GM12878 (cell line): ENCODE data around the gene MAST1. TPM values are rescaled to one million over a fixed set of nuclear protein-coding genes. Genes with fewer than 3 reads are reported as not detected.
A peak's percentile ranks its signal among the peaks of the same experiment; 100 is the strongest.

Experiments
- ATAC-seq: fragments of 200-7000 bp; cut with Tn5 transposase; 3 replicates; pipeline ENCODE4 v1.9.1; 2020; ENCODE audit warnings: mild to moderate bottlenecking, moderate library complexity
- BruUV-seq: library from RNA; stranded (reverse); fragments of 400-500 nt; replicated peaks from 2 replicates; lab custom pipeline; 2021; lab: Mats Ljungman, UMichigan
- CTCF ChIA-PET: fragments of 300-600 bp; sonication (Branson Sonifier 250); formaldehyde crosslinking; extraction: SDS; loops from one replicate; lab custom pipeline; 2021; ENCODE audit warnings: inconsistent platforms; lab: Yijun Ruan, JAX
- POLR2A ChIA-PET: fragments of 350-600 bp; formaldehyde crosslinking; extraction: SDS; loops from one replicate; lab custom pipeline; 2021; ENCODE audit warnings: inconsistent platforms; lab: Charles Lee
- RAD21 ChIA-PET: fragments of 300-600 bp; sonication (Branson Sonifier 250); formaldehyde crosslinking; loops from one replicate; lab custom pipeline; 2023; ENCODE audit warnings: antibody characterized with exemption; ENCODE audit not compliant: unreplicated experiment; lab: Charles Lee
- SMC1A ChIA-PET: fragments of 300-600 bp; sonication (Branson Sonifier 250); formaldehyde crosslinking; loops from one replicate; lab custom pipeline; 2023; ENCODE audit not compliant: unreplicated experiment, uncharacterized antibody; lab: Charles Lee
- DNase-seq: peaks from one replicate; pipeline ENCODE4 v3.0.0-alpha.2; 2011; ENCODE audit warnings: low read depth, low spot score
- FAIRE-seq: peaks from 3 replicates; lab custom pipeline; 2011; peaks lifted over from hg19 to GRCh38; lab: Jason Lieb, UNC
- H2AFZ ChIP-seq: 2 replicates; pipeline ENCODE4 v1.6.0; 2011; ENCODE audit warnings: low read depth, low read length, control low read depth; ENCODE audit not compliant: control insufficient read depth
- H3K27ac ChIP-seq: 2 replicates; pipeline ENCODE4 v1.5.1; 2011; ENCODE audit warnings: control low read depth; ENCODE audit not compliant: control insufficient read depth, insufficient read depth
- H3K27me3 ChIP-seq, 2 experiments: replicated peaks in 1 of 2; 2 replicates each; pipeline versions ENCODE4 v1.6.0 to v1.6.1; 2011; ENCODE audit warnings: low read length in 1 of 2; ENCODE audit not compliant: control insufficient read depth in 2 of 2, insufficient read depth in 2 of 2
- H3K36me3 ChIP-seq, 2 experiments: 2 replicates each; pipeline ENCODE4 v1.5.1; 2011; ENCODE audit warnings: low read length in 1 of 2; ENCODE audit not compliant: control insufficient read depth in 2 of 2, insufficient read depth in 2 of 2
- H3K4me1 ChIP-seq: 2 replicates; pipeline ENCODE4 v1.6.1; 2011; ENCODE audit warnings: mild to moderate bottlenecking, low read length, moderate library complexity, mixed read lengths; ENCODE audit not compliant: control insufficient read depth, insufficient read depth
- H3K4me2 ChIP-seq: 2 replicates; pipeline ENCODE4 v1.6.0; 2011; ENCODE audit warnings: control low read depth; ENCODE audit not compliant: control insufficient read depth, insufficient read depth
- H3K4me3 ChIP-seq: fragments of 200-600 bp; sonication (generic); 2 replicates; pipeline ENCODE4 v1.5.1; 2016
- H3K79me2 ChIP-seq: 2 replicates; pipeline ENCODE4 v1.6.0; 2011; ENCODE audit warnings: low read length; ENCODE audit not compliant: control insufficient read depth, insufficient read depth
- H3K9ac ChIP-seq: 2 replicates; pipeline ENCODE4 v1.8.0; 2011; ENCODE audit warnings: low read length, control low read depth, mixed read lengths; ENCODE audit not compliant: control insufficient read depth, insufficient read depth
- H3K9me3 ChIP-seq: replicated peaks from 3 replicates; pipeline ENCODE4 v1.5.1; 2011; ENCODE audit warnings: mild to moderate bottlenecking, low read length; ENCODE audit not compliant: control insufficient read depth, insufficient read depth
- H4K20me1 ChIP-seq: 2 replicates; pipeline ENCODE4 v1.6.0; 2011; ENCODE audit not compliant: control insufficient read depth, insufficient read depth
- BACH1 ChIP-seq: fragments of 450-650 bp; IDR thresholded peaks from 2 replicates; pipeline ENCODE4 v1.6.1; 2017; ENCODE audit warnings: mild to moderate bottlenecking, borderline replicate concordance
- CBX3 ChIP-seq: fragments of 200-600 bp; sonication (generic); IDR thresholded peaks from 2 replicates; pipeline ENCODE4 v1.6.1; 2016; ENCODE audit warnings: low read depth, borderline replicate concordance
- CREB1 ChIP-seq: IDR thresholded peaks from 2 replicates; pipeline ENCODE4 v1.6.1; 2012; ENCODE audit warnings: low read depth, mild to moderate bottlenecking, inconsistent platforms
- CREM ChIP-seq: IDR thresholded peaks from 2 replicates; pipeline ENCODE4 v1.6.1; 2014; ENCODE audit warnings: antibody characterized with exemption, low read depth
- EGR1 ChIP-seq, 2 experiments: IDR thresholded peaks; 1 replicate in 1 of 2; 2 replicates in 1 of 2; pipeline ENCODE4 v1.6.1; 2011 to 2012; ENCODE audit warnings: low read depth in 2 of 2, low read length in 2 of 2, borderline replicate concordance in 1 of 2, mild to moderate bottlenecking in 1 of 2, moderate library complexity in 1 of 2
- ESRRA ChIP-seq: IDR thresholded peaks from 2 replicates; pipeline ENCODE4 v1.6.1; 2012; ENCODE audit warnings: mild to moderate bottlenecking, low read length, improper control_type of control experiment
- EZH2 ChIP-seq: IDR thresholded peaks from 2 replicates; pipeline ENCODE4 v1.6.1; 2012; ENCODE audit warnings: low read depth, mild to moderate bottlenecking, control low read depth, inconsistent platforms, low read length, borderline replicate concordance; ENCODE audit not compliant: control insufficient read depth
- FOXK2 ChIP-seq: fragments of 450-650 bp; IDR thresholded peaks from 2 replicates; pipeline ENCODE4 v1.6.1; 2017; ENCODE audit warnings: mild to moderate bottlenecking, moderate library complexity
- HDAC2 ChIP-seq: fragments of 200-600 bp; sonication (generic); IDR thresholded peaks from 2 replicates; pipeline ENCODE4 v1.6.1; 2017
- LARP7 ChIP-seq: fragments of 450-650 bp; IDR thresholded peaks from 2 replicates; pipeline ENCODE4 v1.6.1; 2017; ENCODE audit warnings: mild to moderate bottlenecking
- MAX ChIP-seq: IDR thresholded peaks from 2 replicates; pipeline ENCODE4 v1.6.1; 2012; ENCODE audit warnings: low read depth, low read length, improper control_type of control experiment
- MEF2B ChIP-seq: fragments of 450-650 bp; IDR thresholded peaks from 2 replicates; pipeline ENCODE4 v1.6.1; 2018; ENCODE audit warnings: mild to moderate bottlenecking, moderate library complexity; ENCODE audit not compliant: partially characterized antibody, poor library complexity, severe bottlenecking
- MXI1 ChIP-seq: fragments of 150-350 bp; IDR thresholded peaks from 2 replicates; pipeline ENCODE4 v1.6.1; 2011; ENCODE audit warnings: low read depth, mild to moderate bottlenecking, inconsistent platforms, low read length, improper control_type of control experiment
- NFXL1 ChIP-seq: fragments of 450-650 bp; IDR thresholded peaks from 2 replicates; pipeline ENCODE4 v1.6.1; 2017; ENCODE audit warnings: antibody characterized with exemption, mild to moderate bottlenecking, borderline replicate concordance
- NR2C1 ChIP-seq: fragments of 450-650 bp; IDR thresholded peaks from 2 replicates; pipeline ENCODE4 v1.6.1; 2017; ENCODE audit warnings: antibody characterized with exemption, mild to moderate bottlenecking, moderate library complexity
- PAX8 ChIP-seq: fragments of 450-650 bp; IDR thresholded peaks from 2 replicates; pipeline ENCODE4 v1.6.1; 2017; ENCODE audit warnings: mild to moderate bottlenecking, moderate library complexity
- POLR2A ChIP-seq: IDR thresholded peaks from 2 replicates; pipeline ENCODE4 v1.6.1; 2011; ENCODE audit warnings: low read depth, mild to moderate bottlenecking, low read length
- RELA ChIP-seq: fragments of 450-650 bp; IDR thresholded peaks from 2 replicates; pipeline ENCODE4 v1.8.0; 2014; ENCODE audit warnings: borderline replicate concordance; ENCODE audit not compliant: partially characterized antibody
- SPI1 ChIP-seq: IDR thresholded peaks from 2 replicates; pipeline ENCODE4 v1.6.1; 2011; ENCODE audit warnings: low read depth, mild to moderate bottlenecking, low read length, moderate library complexity, borderline replicate concordance; ENCODE audit not compliant: insufficient read depth
- TBL1XR1 ChIP-seq: IDR thresholded peaks from 2 replicates; pipeline ENCODE4 v1.6.1; 2012; ENCODE audit warnings: low read depth, low read length, improper control_type of control experiment
- TCF12 ChIP-seq: IDR thresholded peaks from 2 replicates; pipeline ENCODE4 v1.6.1; 2011; ENCODE audit warnings: low read depth, mild to moderate bottlenecking, low read length
- TCF3 ChIP-seq: IDR thresholded peaks from 2 replicates; pipeline ENCODE4 v1.6.1; 2012; ENCODE audit warnings: low read depth, mild to moderate bottlenecking, low read length, borderline replicate concordance; ENCODE audit not compliant: insufficient read depth
- ZNF207 ChIP-seq: fragments of 450-650 bp; IDR thresholded peaks from 2 replicates; pipeline ENCODE4 v1.6.1; 2014; ENCODE audit warnings: antibody characterized with exemption, mild to moderate bottlenecking, borderline replicate concordance
- ZNF217 ChIP-seq: fragments of 450-650 bp; IDR thresholded peaks from 2 replicates; pipeline ENCODE4 v1.6.1; 2017; ENCODE audit warnings: antibody characterized with exemption, mild to moderate bottlenecking
- WGBS: methylation state at CpG from one replicate; pipeline ENCODE4 v1.1.6; 2016; ENCODE audit warnings: low lambda C conversion rate; ENCODE audit not compliant: insufficient replicate concordance, insufficient coverage; ENCODE audit errors: missing lambda C conversion rate; 5-methylcytosine and 5-hydroxymethylcytosine counted together
- in situ Hi-C: fragments of 300-500 bp; cut with MboI; formaldehyde crosslinking; loops from 9 replicates; pipeline ENCODE4 v1.14.3; 2018; ENCODE audit warnings: mixed read lengths
- intact Hi-C: fragments of 100-400 bp; cut with micrococcal nuclease; formaldehyde crosslinking; loops from one replicate; pipeline ENCODE4 v1.14.2; 2022; ENCODE audit not compliant: unreplicated experiment
- polyA plus RNA-seq, 11 experiments: library from polyadenylated mRNA; depleted of rRNA in 4 of 11; unstranded in 6 of 11; stranded (reverse) in 5 of 11; fragments of >200 nt; fragmentation: Nextera tagmentation in 4 of 11; fragmentation: Illumina TruSeq in 1 of 11; extraction: Ambion mirVana in 4 of 11; extraction: Trizol in 1 of 11; gene quantifications; 1 replicate in 1 of 11; 2 replicates in 10 of 11; pipeline versions ENCODE4 v1.2.1 to v1.2.3, GENCODE V29; 2011 to 2016; ENCODE audit warnings: inconsistent platforms in 2 of 11, missing spikeins in 2 of 11, low read depth in 1 of 11
- total RNA-seq, 4 experiments: library from RNA; depleted of rRNA in 3 of 4; stranded (reverse); fragments of >200 nt in 3 of 4; fragmentation: Illumina TruSeq in 1 of 4; extraction: Trizol in 1 of 4; gene quantifications; 2 replicates each; pipeline versions ENCODE4 v1.2.1 to v1.2.3, GENCODE V29; 2013 to 2021

The MAST1 gene
- total and polyA plus RNA-seq, 10 of the 15 experiments (the other 5 are each of a cell fraction or from before 2014, with no cell fraction given): 0.08 to 0.79 (median 0.44) TPM; not detected in 1

GRCh38 chr19:12804051-12804450 is 34.3 kb upstream of the MAST1 start (continued):
- TF ChIP-seq TBL1XR1 (no peak), TCF12 (no peak), ZNF217 (no peak), NFXL1 (no peak)
- TF ChIP-seq, all 136 proteins: peak for 0

- in situ Hi-C loops (no loop called here), intact Hi-C loops (no loop called here)
- no peak for DNase-seq
- peak; percentile 94 for ATAC-seq
- no TSS peak for BruUV-seq
- peak within 1 kb of the TSS; percentile 74 for H3K27ac ChIP-seq
- POLR2A ChIA-PET: interaction anchor here (0.6 to 1.0 kb wide), 5 partner anchors 10 to 29 kb away, joined by 3 to 7 read pairs (median 4); partner anchors contain the start of gene JUNB
- no peaks in the 10 kb centered on the region for H3K27me3 ChIP-seq
- H3K4me2 ChIP-seq: peak within 1 kb of the TSS; percentile 98
- peaks cover 0 to 1% of the 10 kb centered on the region in 2 experiments; a peak in 3 of 4 replicates for H3K36me3 ChIP-seq
- peaks cover 13% of the 10 kb centered on the region for H3K4me1 ChIP-seq
- RAD21 ChIA-PET: interaction anchor here (1.2 to 2.2 kb wide), 6 partner anchors 11 to 159 kb away, joined by 3 to 11 read pairs (median 5); no protein-coding TSS in a partner anchor
- peak within 1 kb of the TSS; percentile 78 for H3K4me3 ChIP-seq
- H3K9me3 ChIP-seq: no peaks in the 10 kb centered on the region
- H4K20me1 ChIP-seq: no peaks in the 10 kb centered on the region
- peak; percentile 93 for FAIRE-seq
- CTCF ChIA-PET: interaction anchor here (0.7 to 1.9 kb wide), 8 partner anchors 10 to 159 kb away, joined by 3 to 12 read pairs (median 5); no protein-coding TSS in a partner anchor
- H2AFZ ChIP-seq: peak within 1 kb of the TSS; percentile 91
- peaks cover 11% of the 10 kb centered on the region for H3K79me2 ChIP-seq
- 3% methylated on average over 63 of the region's 66 CpGs for WGBS
- SMC1A ChIA-PET: interaction anchor here (0.8 to 1.4 kb wide), 2 partner anchors 11 to 40 kb away, joined by 3 to 7 read pairs; no protein-coding TSS in a partner anchor
- H3K9ac ChIP-seq: peak within 1 kb of the TSS; percentile 78
- TF ChIP-seq ZNF207 (0 out of 2 replicates have a peak, but pooled peaks have one; percentile 77), ESRRA (no peak), CREM (peak; percentile 92), FOXK2 (peak; percentile 85), CREB1 (peak; percentile 94), EZH2 (no peak), BACH1 (0 out of 2 replicates have a peak, but pooled peaks have one; percentile 47), HDAC2 (0 out of 2 replicates have a peak, but pooled peaks have one; percentile 80), MEF2B (peak; percentile 82), NR2C1 (peak; percentile 44; the same call in 1 of the 2 replicates), MAX (peak; percentile 88), SPI1 (no peak), POLR2A (peak; percentile 91), PAX8 (no peak), MXI1 (peak; percentile 84), EGR1 (IDR thresholded peaks at IDR 0.05; ENCODE audit: borderline replicate concordance in 1 of 2, low read depth in 2 of 2, low read length in 2 of 2) (peak; percentile 65 to 100; a peak in 2 of 3 replicates), TCF3 (0 out of 2 replicates have a peak, but pooled peaks have one; percentile 26), CBX3 (no peak), LARP7 (peak; percentile 77), RELA (peak; percentile 45)
Measured at GRCh38 chr19:12806242-12807081, 31.9 kb upstream of the MAST1 start, which contains the start of gene RNASEH2A. Gene RNASEH2A (plus strand): TSS chr19:12806584. CDS start chr19:12806674, 90 bp downstream.
